UCSD-AML1 (cell line): ENCODE data around the gene EPGN.

ENCODE experiments used
- DNase-seq: peaks from one replicate; lab custom pipeline; 2025; ENCODE audit not compliant: unreplicated experiment; lab: John Stamatoyannopoulos, UW

EPGN gene

DNA sequence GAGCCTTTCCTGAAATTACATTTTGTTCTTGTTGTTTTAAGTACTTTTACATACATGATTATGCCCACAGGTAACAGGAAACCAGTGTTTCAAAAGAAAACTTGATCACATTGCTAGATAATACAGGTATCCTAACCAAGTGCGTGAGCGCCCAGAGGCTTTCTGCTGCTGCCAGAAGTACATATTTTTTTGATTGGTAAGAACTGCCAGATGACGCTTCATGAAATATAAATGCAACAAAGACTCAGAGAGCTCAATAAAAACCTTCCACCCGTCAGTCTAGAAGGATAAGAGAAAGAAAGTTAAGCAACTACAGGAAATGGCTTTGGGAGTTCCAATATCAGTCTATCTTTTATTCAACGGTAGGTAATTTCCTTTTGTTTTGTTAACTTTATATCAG lies at the start of gene EPGN:
Gene EPGN (plus strand): TSS at position 256 of the 400 bp plus-strand sequence. CDS start 64 bp downstream, at position 320.
- DNase-seq, result no peak

DNA sequence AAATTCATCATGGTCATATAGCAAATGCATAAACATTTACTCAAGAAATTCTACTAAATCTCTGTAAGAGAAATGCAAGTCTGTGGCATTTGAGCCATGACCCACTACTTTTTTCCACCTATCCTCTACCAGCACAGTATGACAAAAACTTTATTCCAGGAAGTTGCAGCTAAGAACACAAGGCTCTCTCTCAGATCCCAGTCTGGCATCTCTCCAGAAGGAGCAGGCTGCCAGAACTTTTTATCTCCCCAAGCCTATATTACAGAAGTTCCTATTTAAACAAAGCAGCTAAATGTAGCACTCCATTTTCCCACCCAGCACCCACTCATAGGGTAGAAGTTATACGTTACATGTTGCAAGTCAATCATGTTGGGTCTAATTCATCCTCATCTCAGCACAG lies 49.3 kb upstream of the EPGN start:
- no peak for DNase-seq

DNA sequence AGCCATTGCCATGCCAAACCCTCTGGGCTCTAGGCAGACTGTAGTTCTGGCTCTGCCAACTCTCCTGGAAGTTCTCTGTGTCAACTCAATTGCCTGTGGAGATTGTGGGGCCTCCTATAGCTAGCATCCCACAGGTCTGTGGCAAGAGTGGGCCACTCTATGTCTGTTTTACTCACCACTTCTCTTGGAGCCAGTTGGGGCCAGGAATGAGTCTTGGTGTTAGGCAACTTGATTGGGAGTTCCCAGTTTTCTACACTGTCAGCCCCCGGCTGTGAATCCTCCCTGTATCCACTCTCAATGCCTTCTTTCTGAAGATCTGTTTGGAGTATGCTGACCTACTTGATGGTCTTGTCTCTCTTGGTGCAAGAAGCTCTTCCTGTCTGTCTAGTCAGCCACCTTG lies 48.2 kb upstream of the EPGN start:
- no peak for DNase-seq

DNA sequence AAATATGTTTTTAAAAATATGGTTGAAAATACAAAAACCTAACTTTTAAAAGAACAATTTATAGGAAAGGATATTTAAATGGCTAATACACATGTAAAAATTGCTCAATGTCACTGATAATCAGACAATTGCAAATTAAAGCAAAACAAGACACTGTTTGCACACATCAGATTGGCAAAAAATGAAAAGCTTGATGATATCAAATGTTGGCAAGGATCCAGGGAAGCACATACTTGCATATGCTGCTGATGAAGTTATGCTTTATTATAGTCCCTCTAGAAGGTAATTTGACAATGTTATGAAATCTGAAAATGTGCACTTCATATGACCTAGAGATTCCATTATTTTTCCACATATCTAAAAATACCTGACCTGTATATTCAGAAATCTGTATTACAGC lies 45.7 kb upstream of the EPGN start:
- DNase-seq, result no peak

- DNase-seq, result no peak
Measured at GRCh38 chr4:74263551-74263950, 44.7 kb upstream of the EPGN start.

GRCh38 chr4:74266081-74266480 lies 42.2 kb upstream of the EPGN start:
- DNase-seq, result no peak

- DNase-seq, result no peak
Measured at GRCh38 chr4:74267998-74268606, 40.2 kb upstream of the EPGN start.

GRCh38 chr4:74268643-74269042 lies 39.6 kb upstream of the EPGN start:
- DNase-seq, result no peak

GRCh38 chr4:74278490-74278889 lies 29.8 kb upstream of the EPGN start:
- DNase-seq, result no peak

DNA sequence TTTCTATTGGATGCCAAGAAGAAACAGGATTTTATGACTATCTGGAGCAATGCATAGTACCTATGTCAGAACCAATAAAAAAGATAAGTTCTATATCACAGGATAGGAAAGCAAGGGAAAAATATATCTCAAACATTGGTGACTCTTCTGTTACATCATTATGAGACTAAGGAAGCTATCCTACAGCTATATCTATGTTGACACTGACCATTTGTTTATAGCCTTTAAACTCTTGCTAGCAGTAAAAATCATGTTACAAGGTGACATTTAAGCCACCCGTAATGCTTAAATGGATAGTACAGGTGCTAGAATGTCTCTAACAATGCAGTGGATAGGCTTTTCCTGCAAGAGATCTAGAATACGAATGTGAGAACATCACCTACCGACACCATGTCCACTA lies 28.6 kb upstream of the EPGN start:
- no peak for DNase-seq

DNA sequence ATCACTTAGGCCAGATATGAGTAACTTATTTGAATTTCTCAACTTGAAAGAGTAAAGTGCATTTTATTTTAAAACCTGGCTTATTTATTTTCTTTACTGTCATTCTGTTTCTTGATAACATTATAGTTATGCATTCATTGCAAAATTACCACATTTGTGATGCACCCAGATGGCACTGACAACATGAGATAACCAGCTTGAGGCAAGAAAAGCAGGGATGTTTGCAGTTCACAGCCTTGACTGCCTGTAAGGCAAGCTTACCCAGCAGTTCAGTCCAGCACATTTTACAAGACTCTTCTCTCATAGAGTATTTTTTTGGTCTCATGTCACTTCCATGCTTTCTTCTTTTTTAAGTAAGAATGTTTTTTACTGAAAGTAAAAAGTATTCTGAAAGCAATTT lies 25.3 kb upstream of the EPGN start:
- no peak for DNase-seq

- DNase-seq, result no peak
Measured at GRCh38 chr4:74283614-74284013, 24.7 kb upstream of the EPGN start.

GRCh38 chr4:74284053-74284452 lies 24.2 kb upstream of the EPGN start:
- no peak for DNase-seq

DNA sequence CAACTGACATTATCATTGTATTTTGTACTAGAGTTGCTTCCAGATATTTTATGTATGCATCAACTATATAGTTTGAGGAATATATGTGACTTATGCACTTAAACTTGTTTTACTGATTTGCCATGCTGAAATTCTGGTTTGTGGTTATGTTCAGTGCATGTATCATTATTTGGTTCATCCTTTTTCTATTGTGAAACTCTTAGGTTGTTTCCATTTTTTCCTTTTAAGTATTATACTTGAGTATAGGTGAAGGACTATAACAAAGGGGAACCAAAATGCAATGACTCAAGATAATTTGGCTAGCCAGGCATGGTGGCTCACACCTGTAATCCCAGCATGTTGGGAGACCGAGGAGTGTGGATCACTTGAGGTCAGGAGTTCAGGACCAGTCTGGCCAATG lies 21.1 kb upstream of the EPGN start:
- no peak for DNase-seq

DNA sequence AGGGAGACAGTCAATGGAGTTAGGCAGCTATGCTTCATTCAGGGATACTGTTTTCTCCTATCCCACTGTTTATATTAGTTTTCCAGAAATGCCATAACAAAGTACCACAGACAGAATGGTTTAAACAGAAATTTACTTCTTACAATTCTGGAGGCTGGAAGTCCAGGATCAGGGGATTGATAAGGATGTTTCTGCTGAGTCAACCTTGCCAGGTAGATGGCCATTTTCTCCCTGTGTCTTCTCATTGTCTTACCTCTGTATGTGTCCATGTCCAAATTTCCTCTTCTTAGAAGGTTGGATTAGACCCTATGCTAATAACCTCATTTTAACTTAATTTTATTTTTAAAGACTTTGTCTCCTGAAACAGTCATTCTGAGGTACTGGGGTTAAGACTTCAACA lies 20.5 kb upstream of the EPGN start:
- DNase-seq, result no peak

DNA sequence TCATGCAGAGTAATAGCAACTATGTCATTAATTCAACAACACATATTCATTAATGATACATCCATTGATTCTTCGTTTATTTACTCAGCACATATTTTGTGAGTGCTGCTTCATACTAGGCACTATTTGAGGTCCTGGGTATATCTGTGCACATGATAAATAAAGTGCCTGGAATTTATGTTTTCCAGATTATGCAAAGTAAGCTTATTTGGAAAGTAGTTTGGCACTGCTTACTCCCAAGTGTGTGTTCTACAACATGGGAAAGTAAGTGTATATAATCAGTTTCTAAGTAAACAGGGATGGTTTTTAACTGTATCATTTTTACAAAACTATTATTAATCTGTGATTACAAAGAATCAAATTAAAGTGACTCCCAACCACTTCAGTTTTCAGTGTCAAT lies 16.8 kb upstream of the EPGN start:
- DNase-seq, result no peak

DNA sequence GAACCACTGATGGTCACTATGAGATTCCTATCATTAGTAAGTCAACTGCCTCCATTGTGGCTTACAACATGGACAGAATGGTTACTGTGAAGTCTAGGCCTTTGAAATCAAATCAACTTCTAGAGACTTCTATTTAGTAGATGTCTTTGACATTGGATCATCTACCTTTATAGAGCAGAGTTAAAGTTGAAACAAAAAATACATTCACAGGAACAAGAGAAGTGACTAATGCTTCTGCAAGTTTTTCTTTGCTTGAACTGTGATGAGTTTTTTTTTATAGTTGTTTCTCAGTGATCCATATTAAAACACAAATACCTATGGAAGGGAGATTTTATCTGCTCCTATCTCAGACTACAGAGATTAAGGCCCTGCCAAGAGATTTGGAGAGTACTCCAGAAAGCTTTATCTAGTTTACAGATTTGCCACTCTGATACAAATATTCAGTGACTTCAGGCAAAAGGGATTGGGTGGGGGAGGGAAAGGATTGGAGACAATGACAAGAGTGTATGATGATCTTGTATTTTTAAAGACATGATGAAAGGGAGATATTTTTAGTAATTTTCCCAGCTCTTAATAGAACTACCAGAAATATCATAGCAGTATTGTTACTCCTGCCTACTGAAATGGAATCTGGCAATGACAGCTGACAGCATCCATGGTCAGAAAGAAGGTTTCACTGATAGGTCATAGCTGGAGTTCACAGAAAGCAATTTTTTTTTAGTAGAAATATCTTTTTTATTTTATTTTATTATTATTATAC lies 16.0 kb upstream of the EPGN start:
- DNase-seq, result no peak

GRCh38 chr4:74293558-74293957 lies 14.7 kb upstream of the EPGN start:
- no peak for DNase-seq

DNA sequence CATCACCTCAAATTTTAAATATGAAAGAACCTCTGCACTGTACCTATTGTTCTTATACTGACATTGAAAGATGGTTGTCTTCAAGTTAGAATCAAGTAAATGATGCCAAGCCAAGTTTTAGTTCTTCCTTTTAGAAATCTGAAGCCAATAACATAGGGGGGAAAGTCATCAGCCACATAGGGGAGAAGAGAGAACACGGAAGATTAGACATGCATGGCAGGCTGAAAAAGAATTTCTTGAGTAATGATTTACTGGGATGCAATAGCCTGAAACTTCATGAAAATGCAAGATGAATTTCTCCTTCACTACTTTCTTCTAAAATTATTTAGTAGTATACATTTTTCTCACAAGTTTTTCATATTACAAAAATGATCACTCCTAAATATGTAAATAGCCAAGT lies 13.6 kb upstream of the EPGN start:
- no peak for DNase-seq

DNA sequence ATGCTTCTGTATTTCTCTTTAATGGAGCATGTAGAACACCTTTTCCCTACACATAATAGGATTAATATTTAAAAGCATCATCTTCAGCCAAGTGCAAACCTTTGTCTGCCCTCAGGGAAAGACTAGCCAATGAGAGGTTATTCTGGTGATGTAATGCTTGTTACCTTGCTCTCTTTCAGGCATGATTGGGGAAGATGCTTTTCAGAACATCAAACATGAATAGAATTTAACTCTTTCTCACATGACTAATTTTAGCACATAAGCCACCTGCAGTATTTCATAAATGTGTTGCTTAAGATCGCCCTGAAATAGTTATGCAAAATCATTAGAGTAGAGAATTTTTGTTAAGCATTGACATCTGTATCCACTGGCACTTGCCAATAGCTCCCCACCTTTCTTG lies 10.7 kb upstream of the EPGN start:
- DNase-seq, result no peak

DNA sequence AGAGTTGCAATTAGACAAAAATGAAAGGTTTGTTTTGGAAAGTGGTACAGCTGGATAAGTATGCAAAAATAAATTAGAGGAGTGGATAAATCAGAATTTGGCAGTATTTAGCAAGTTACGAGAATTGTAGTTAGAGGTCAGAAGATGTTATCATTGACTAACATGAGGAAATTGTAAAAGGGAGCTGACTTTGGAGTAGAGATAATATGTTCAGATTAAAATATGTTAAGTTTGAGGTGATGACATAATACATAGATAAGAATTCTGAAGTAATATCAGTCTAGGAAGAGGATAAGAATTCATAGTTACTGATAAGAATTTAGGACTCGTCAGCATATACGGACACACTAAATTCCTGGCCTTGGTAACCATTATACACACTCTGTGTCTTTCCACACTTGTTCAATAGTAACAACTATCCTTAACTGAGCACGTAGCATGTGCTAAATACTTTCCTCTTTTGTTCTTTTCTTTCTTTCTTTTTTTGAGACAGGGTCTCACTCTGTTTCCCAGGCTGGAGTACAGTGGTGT lies 4.1 kb upstream of the EPGN start:
- no peak for DNase-seq

DNA sequence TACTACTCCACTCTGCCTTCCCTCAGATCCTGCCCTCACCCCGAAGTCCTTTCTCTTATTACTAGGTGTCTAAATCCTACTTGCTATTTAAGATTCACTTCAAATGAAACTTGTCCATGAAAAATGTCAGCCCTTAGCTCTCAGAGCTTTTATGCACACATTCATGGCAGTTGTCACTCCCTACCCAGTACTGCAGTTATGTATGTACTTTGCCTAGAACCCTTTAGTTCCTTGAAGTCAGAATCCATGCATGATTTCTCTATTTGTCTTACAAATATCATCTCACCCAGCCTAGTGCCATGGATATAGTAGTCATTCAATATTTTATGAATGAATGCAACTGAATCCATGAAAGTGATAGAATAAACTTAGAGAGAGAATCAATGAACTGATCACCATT lies 3.3 kb upstream of the EPGN start:
- no peak for DNase-seq

DNA sequence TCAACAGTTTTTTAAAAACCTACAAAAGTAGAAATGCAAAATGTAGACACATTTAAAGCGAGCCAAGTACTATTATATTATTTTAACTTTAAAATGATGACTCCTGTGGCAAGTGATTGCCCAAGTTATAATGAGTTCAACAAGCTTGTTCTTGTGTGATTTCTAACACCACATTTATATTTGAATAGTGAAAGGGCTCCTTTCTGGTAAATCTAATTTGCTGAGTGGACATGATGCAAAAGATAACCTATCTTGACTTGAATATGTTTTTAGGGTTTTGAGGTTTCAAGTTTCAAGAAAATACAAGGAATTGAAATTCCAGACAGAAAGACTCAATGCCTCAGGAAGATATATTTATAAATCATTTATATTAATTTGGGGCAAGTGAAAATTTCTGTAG lies 1.1 kb upstream of the EPGN start:
- DNase-seq, result no peak
